Measurements from ENCODE around the gene NUDT15. TPM values are rescaled to one million over a fixed set of nuclear protein-coding genes. Genes with fewer than 3 reads are reported as not detected.

NUDT15 gene
- polyA plus RNA-seq, 3 donors, result 5.1 to 13.3 (median 12.6) TPM

- no peak overlapping the region for H3K4me3 ChIP-seq (replicated peaks in 1 of 3; ENCODE audit: low read depth in 2 of 3, low read length in 3 of 3)
- no peak overlapping the region for H3K4me2 ChIP-seq (replicated peaks; ENCODE audit: extremely low read depth, low read length, poor library complexity, severe bottlenecking)
- no peaks in the 10 kb centered on the region for H3K9me3 ChIP-seq (replicated peaks in 1 of 2; ENCODE audit: control insufficient read depth in 1 of 2, insufficient read depth in 1 of 2, low read length in 2 of 2)
- no peak for TF ChIP-seq CTCF (IDR thresholded peaks at IDR 0.05)
- no peaks in the 10 kb centered on the region for H3K4me1 ChIP-seq (ENCODE audit: control insufficient read depth in 1 of 2, insufficient read depth in 2 of 2, low read length in 2 of 2)
- DNase-seq, result no peak
- Mint-ChIP-seq H3K27ac (no peak overlapping the region), H3K36me3 (peaks cover 61 to 70% of the 10 kb centered on the region in 2 donors), H3K4me1 (no peaks in the 10 kb centered on the region), H3K9me3 (no peaks in the 10 kb centered on the region), H3K4me3 (no peak overlapping the region), H3K27me3 (ENCODE audit: low read depth in 3 of 3) (no peaks in the 10 kb centered on the region)
- H2AFZ ChIP-seq (ENCODE audit: insufficient read depth, low read depth, low read length, poor library complexity, severe bottlenecking), result no peak overlapping the region
- H4K20me1 ChIP-seq (ENCODE audit: insufficient read depth, low read length), result no peaks in the 10 kb centered on the region
- WGBS (ENCODE audit: insufficient coverage), result 100% methylated on average over 2 of the region's 2 CpGs
- no peak overlapping the region for H3K27ac ChIP-seq (ENCODE audit: low read depth in 1 of 2, low read length in 2 of 2)
- no peak overlapping the region for H3K9ac ChIP-seq (ENCODE audit: insufficient read depth, low read length, poor library complexity, severe bottlenecking)
- intact Hi-C loops (cut with micrococcal nuclease), result no loop called here
- H3K79me2 ChIP-seq (ENCODE audit: insufficient read depth, low read length), result peaks cover 7% of the 10 kb centered on the region
- peaks cover 59 to 99% of the 10 kb centered on the region in 2 donors for H3K36me3 ChIP-seq (replicated peaks in 1 of 2; ENCODE audit: control insufficient read depth in 1 of 2, insufficient read depth in 2 of 2, low read length in 2 of 2)
- no peaks in the 10 kb centered on the region for H3K27me3 ChIP-seq (ENCODE audit: control insufficient read depth in 2 of 2, insufficient read depth in 2 of 2, low read length in 2 of 2)
These were observed 46.5 kb upstream of the NUDT15 start for GRCh38 chr13:47990920-47991466.

DNA sequence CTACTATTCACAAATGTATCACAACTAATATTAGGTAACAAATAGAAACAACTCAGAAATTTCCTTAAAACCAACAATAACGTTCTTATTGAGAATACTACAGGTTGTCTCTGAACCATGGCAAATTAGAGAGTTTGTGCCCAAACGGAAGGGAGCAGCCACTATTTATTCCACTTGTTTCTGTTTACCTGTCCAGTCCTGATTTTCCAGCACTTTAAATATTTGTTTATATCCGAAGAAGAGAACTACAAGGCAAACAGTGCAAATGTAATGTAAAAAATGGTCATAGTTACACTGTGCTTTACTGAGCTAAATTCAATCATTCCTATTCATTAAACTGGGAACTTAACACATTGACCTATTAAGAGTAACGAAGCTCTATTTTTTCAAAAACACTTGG, 45.7 kb upstream of the NUDT15 start:
- no peak overlapping the region for H3K4me2 ChIP-seq (replicated peaks; ENCODE audit: extremely low read depth, low read length, poor library complexity, severe bottlenecking)
- H2AFZ ChIP-seq (ENCODE audit: insufficient read depth, low read depth, low read length, poor library complexity, severe bottlenecking), result no peak overlapping the region
- no peak overlapping the region for H3K27ac Mint-ChIP-seq
- TF ChIP-seq CTCF (IDR thresholded peaks at IDR 0.05), result no peak
- H3K9ac ChIP-seq (ENCODE audit: insufficient read depth, low read length, poor library complexity, severe bottlenecking), result no peak overlapping the region
- no peak overlapping the region for H3K4me3 Mint-ChIP-seq
- no peaks in the 10 kb centered on the region for H3K4me1 ChIP-seq (ENCODE audit: control insufficient read depth in 1 of 2, insufficient read depth in 2 of 2, low read length in 2 of 2)
- 100% methylated on average over 1 of the region's 4 CpGs for WGBS (ENCODE audit: insufficient coverage)
- peaks cover 12% of the 10 kb centered on the region for H3K79me2 ChIP-seq (ENCODE audit: insufficient read depth, low read length)
- peaks cover 53 to 95% of the 10 kb centered on the region in 2 donors for H3K36me3 ChIP-seq (replicated peaks in 1 of 2; ENCODE audit: control insufficient read depth in 1 of 2, insufficient read depth in 2 of 2, low read length in 2 of 2)
- no peaks in the 10 kb centered on the region for H3K27me3 Mint-ChIP-seq (ENCODE audit: low read depth in 3 of 3)
- no peaks in the 10 kb centered on the region for H3K4me1 Mint-ChIP-seq
- peaks cover under 1% of the 10 kb centered on the region for H4K20me1 ChIP-seq (ENCODE audit: insufficient read depth, low read length)
- no peak for DNase-seq
- no peak overlapping the region for H3K4me3 ChIP-seq (replicated peaks in 1 of 3; ENCODE audit: low read depth in 2 of 3, low read length in 3 of 3)
- intact Hi-C loops (cut with micrococcal nuclease), result no loop called here
- H3K27ac ChIP-seq (ENCODE audit: low read depth in 1 of 2, low read length in 2 of 2), result no peak overlapping the region
- H3K36me3 Mint-ChIP-seq, result peaks cover 59 to 66% of the 10 kb centered on the region in 2 donors
- H3K9me3 ChIP-seq (replicated peaks in 1 of 2; ENCODE audit: control insufficient read depth in 1 of 2, insufficient read depth in 1 of 2, low read length in 2 of 2), result no peaks in the 10 kb centered on the region
- no peaks in the 10 kb centered on the region for H3K27me3 ChIP-seq (ENCODE audit: control insufficient read depth in 2 of 2, insufficient read depth in 2 of 2, low read length in 2 of 2)
- H3K9me3 Mint-ChIP-seq, result no peaks in the 10 kb centered on the region
